ENCODE results near the gene SLC16A5.
A peak's percentile ranks its signal among the peaks of the same experiment; 100 is the strongest.

SLC16A5 gene

GRCh38 chr17:75074532-75074931 is 13.2 kb upstream of the SLC16A5 start:
- H3K4me3 ChIP-seq (ENCODE audit: low read length), result no peak overlapping the region
- no peak for DNase-seq (ENCODE audit: low read depth)
- TF ChIP-seq CTCF (conservative IDR thresholded peaks at IDR 0.05; ENCODE audit: low read length), result no peak

DNA sequence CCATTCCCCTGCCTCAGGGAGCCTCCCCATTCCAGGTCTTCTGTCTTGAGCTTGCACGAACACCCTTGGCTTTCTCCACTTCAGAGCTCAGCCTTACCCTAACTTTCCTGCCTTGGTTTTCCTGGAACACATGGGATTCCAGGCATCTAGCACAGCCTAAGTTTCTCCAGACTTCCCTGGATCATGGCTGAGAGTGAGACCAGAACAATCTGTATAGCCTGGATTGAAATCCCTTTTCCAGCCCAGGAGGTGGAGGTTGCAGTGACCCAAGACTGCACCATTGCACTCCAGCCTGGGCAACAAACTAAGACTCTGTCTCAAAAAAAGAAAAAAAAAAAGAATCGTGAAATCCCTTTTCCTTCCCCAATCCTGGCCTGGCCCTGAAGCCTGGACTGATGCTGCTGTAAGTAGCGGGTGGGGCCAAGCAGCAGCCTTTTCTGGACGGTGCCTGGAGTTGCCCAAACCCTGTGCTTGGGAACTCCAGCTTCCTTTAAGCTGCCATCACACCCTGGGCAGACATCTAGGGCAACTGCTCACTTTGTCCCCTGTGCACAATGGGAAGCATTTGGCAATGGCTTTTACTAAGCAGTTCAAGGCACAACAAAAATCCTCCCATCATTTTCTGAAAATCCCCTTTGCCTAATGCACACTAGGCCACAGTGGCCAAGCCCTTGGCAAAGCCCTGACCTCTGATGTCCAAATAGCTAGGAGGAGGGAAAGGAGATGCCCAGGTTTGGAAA is 12.0 kb upstream of the SLC16A5 start:
- no peak for DNase-seq (ENCODE audit: low read depth)
- no peak overlapping the region for H3K4me3 ChIP-seq (ENCODE audit: low read length)
- TF ChIP-seq CTCF (conservative IDR thresholded peaks at IDR 0.05; ENCODE audit: low read length), result no peak

- no peak for DNase-seq (ENCODE audit: low read depth)
- TF ChIP-seq CTCF (conservative IDR thresholded peaks at IDR 0.05; ENCODE audit: low read length), result no peak
- no peak overlapping the region for H3K4me3 ChIP-seq (ENCODE audit: low read length)
Measured at GRCh38 chr17:75077072-75077495, 10.7 kb upstream of the SLC16A5 start.

DNA sequence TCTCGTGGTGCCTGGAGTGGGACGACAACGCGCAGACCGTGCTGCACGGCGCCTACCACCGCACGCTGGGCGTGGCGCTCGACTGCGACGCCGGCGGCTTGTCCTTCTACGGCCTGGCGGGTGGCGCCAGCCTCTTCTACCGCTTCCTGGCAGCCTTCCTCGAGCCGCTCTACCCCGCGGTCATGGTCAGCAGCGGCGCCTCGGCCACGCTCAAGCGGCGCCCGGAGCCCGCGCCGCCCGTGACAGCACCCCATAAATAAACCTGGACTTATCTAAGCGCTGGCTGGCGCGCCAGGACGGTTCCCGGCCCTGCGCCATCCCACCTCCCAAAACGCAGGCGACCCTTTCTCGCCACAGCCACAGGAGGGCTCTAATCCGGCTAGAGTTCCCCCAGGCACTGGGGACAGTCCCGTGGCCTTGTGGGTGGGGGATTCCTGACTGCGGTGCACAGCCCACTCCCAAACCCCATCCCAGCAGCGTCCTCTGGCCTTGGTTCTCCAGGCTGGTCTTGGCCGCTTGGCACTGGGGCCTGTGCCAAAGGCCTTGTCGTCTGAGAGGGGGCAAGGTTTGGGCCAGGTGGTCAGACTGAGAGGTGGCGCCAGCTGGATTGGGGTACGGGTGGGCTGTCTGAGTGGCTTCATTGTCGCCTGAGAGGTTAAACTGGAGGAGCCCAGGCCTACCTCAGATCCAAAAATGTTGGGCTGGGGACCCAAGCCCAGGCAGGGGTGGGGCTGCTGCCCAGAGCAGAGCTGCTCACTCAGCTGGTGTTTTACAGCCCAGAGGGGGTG is 10.1 kb upstream of the SLC16A5 start:
- H3K4me3 ChIP-seq (ENCODE audit: low read length), result no peak overlapping the region; the same call in 1 of the 2 replicates
- no peak for TF ChIP-seq CTCF (conservative IDR thresholded peaks at IDR 0.05; ENCODE audit: low read length)
- peak; percentile 38 for DNase-seq (ENCODE audit: low read depth)

- peak; percentile 79 for DNase-seq (ENCODE audit: low read depth)
- H3K4me3 ChIP-seq (ENCODE audit: low read length), result no peak overlapping the region; the same call in 1 of the 2 replicates
- no peak for TF ChIP-seq CTCF (conservative IDR thresholded peaks at IDR 0.05; ENCODE audit: low read length)
Measured at GRCh38 chr17:75078284-75079022, 9.3 kb upstream of the SLC16A5 start.

GRCh38 chr17:75079023-75079373 is 8.8 kb upstream of the SLC16A5 start:
- DNase-seq (ENCODE audit: low read depth), result no peak
- TF ChIP-seq CTCF (conservative IDR thresholded peaks at IDR 0.05; ENCODE audit: low read length), result 0 out of 2 replicates have a peak, but pooled peaks have one; percentile 3
- H3K4me3 ChIP-seq (ENCODE audit: low read length), result no peak overlapping the region; the same call in 1 of the 2 replicates
